Suprapubic skin (tissue), 4 donors: Measurements from ENCODE around the gene SLC37A1. TPM values are rescaled to one million over a fixed set of nuclear protein-coding genes. Genes with fewer than 3 reads are reported as not detected.

Experiments used
- DNase-seq, 2 donors: peaks; one replicate each; pipeline ENCODE4 v3.0.0-alpha.2; 2019; ENCODE audit warnings: low spot score in 2 of 2
- H3K27ac ChIP-seq: fragments of 200-600 bp; sonication (generic); one replicate; pipeline ENCODE4 v1.5.1; 2019
- H3K27me3 ChIP-seq: fragments of 200-600 bp; sonication (generic); one replicate; pipeline ENCODE4 v1.5.1; 2019
- H3K36me3 ChIP-seq: fragments of 200-600 bp; sonication (generic); one replicate; pipeline ENCODE4 v1.5.1; 2019
- H3K4me1 ChIP-seq: fragments of 200-600 bp; sonication (generic); one replicate; pipeline ENCODE4 v1.5.1; 2019
- H3K4me3 ChIP-seq: fragments of 200-600 bp; sonication (generic); one replicate; pipeline ENCODE4 v1.5.1; 2019; ENCODE audit warnings: mild to moderate bottlenecking
- H3K9me3 ChIP-seq: fragments of 200-600 bp; sonication (generic); one replicate; pipeline ENCODE4 v1.5.1; 2019
- CTCF ChIP-seq, 2 donors: fragments of 200-600 bp in 1 of 2; fragments of 450-650 bp in 1 of 2; sonication (generic) in 1 of 2; IDR thresholded peaks; one replicate each; pipeline ENCODE4 v1.5.1; 2016 to 2019; ENCODE audit warnings: antibody characterized with exemption in 2 of 2, mild to moderate bottlenecking in 1 of 2, moderate library complexity in 1 of 2
- EP300 ChIP-seq: sonication (generic); formaldehyde crosslinking; IDR thresholded peaks from one replicate; pipeline ENCODE4 v1.6.1; 2017; ENCODE audit warnings: antibody characterized with exemption
- POLR2A ChIP-seq, 2 donors: fragments of 450-650 bp; IDR thresholded peaks; one replicate each; pipeline ENCODE4 v1.6.1; 2017; ENCODE audit warnings: antibody characterized with exemption in 2 of 2, mild to moderate bottlenecking in 2 of 2, moderate library complexity in 2 of 2
- POLR2AphosphoS5 ChIP-seq, 3 donors: sonication (generic); formaldehyde crosslinking; IDR thresholded peaks; one replicate each; pipeline ENCODE4 v1.6.1; 2017; ENCODE audit warnings: antibody characterized with exemption in 3 of 3
- WGBS: methylation state at CpG from one replicate; pipeline ENCODE4 v1.1.5; 2018; 5-methylcytosine and 5-hydroxymethylcytosine counted together
- total RNA-seq, 4 donors: library from RNA; depleted of rRNA; stranded (reverse); fragments of >200 nt; gene quantifications; one replicate each; pipeline ENCODE4 v1.1.0, GENCODE V29; 2016

The SLC37A1 gene
- total RNA-seq, 4 donors from 2014 or later = 10.2 to 23.1 (median 19.6) TPM

GRCh38 chr21:42533963-42534355, 20.3 kb downstream of the SLC37A1 start:
- TF ChIP-seq EP300 = no peak
- no peak for TF ChIP-seq POLR2AphosphoS5 (IDR thresholded peaks at IDR 0.05)
- no peak for TF ChIP-seq CTCF (IDR thresholded peaks at IDR 0.05)
- no peak for TF ChIP-seq POLR2A (IDR thresholded peaks at IDR 0.05)
- Histone ChIP-seq H3K4me3 (no peak overlapping the region), H3K4me1 (peaks cover 10% of the 10 kb centered on the region), H3K9me3 (no peaks in the 10 kb centered on the region), H3K36me3 (peaks cover 2% of the 10 kb centered on the region), H3K27me3 (no peaks in the 10 kb centered on the region), H3K27ac (no peak overlapping the region)
- DNase-seq = peak; percentile 16 to 61
- 89% methylated on average over 4 of the region's 4 CpGs for WGBS

DNA sequence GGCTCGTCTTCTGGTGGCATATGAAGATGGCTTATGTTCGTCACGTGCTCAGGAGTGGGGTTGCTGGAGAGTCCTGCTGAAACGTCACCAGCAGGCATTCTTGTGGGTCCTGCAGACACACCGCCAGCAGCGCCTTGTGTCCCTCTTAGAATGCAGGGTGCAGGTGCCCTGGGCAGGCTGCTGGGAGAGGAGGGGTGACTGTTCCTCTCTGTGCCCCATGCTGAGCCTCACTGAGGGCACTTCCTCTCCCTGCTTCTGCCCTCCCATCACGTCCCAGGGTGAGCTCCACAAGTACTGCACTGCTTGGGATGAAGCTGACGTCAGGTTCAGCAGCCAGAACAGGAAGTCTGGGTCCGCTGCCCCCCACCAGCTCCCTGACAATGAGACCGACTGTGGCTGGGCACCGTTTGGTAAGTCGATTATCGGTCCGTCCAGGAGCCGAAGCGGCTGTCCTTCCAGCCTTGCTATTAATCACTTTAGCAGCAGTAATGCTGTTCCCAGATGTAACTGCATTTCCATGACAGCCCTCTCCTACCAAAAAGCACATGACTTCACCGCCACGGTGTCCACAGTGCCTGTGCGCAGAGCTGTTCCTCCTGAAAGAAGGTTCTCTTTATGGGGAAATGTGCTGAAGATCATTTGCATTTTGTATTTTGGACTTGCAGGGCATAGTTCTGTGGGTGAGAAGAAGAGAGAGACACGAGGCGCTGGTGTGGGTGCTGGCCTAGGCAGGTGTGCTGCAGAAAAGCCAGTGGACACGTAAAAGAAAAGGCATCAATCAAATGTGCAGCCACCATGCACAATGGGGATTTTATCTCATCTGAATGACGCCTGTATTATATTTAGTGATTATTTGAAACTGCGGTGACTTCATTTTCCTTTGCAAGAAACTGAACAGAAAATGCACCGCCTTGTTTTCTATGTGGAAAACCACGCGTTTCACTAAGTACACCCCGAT, 21.0 kb downstream of the SLC37A1 start:
- DNase-seq = peak; percentile 63 to 74
- no peaks in the 10 kb centered on the region for H3K27me3 ChIP-seq
- H3K9me3 ChIP-seq = no peaks in the 10 kb centered on the region
- TF ChIP-seq EP300 (no peak), POLR2AphosphoS5 (IDR thresholded peaks at IDR 0.05) (no peak), CTCF (IDR thresholded peaks at IDR 0.05) (no peak), POLR2A (IDR thresholded peaks at IDR 0.05) (no peak)
- no peak overlapping the region for H3K27ac ChIP-seq
- WGBS = 84% methylated on average over 21 of the region's 28 CpGs
- peaks cover 2% of the 10 kb centered on the region for H3K36me3 ChIP-seq
- H3K4me3 ChIP-seq = no peak overlapping the region
- H3K4me1 ChIP-seq = peaks cover 10% of the 10 kb centered on the region

GRCh38 chr21:42535602-42536171, 22.0 kb downstream of the SLC37A1 start:
- Histone ChIP-seq H3K36me3 (peaks cover 5% of the 10 kb centered on the region), H3K4me1 (peaks cover 10% of the 10 kb centered on the region), H3K27ac (no peak overlapping the region), H3K9me3 (no peaks in the 10 kb centered on the region), H3K27me3 (no peaks in the 10 kb centered on the region), H3K4me3 (no peak overlapping the region)
- DNase-seq = peak; percentile 61 to 67
- no peak for TF ChIP-seq CTCF (IDR thresholded peaks at IDR 0.05)
- no peak for TF ChIP-seq POLR2AphosphoS5 (IDR thresholded peaks at IDR 0.05)
- 80% methylated on average over 8 of the region's 17 CpGs for WGBS

GRCh38 chr21:42536601-42537000, 22.9 kb downstream of the SLC37A1 start:
- no peak overlapping the region for H3K4me3 ChIP-seq
- peaks cover 11% of the 10 kb centered on the region for H3K36me3 ChIP-seq
- H3K9me3 ChIP-seq = no peaks in the 10 kb centered on the region
- 64% methylated on average over 2 of the region's 8 CpGs for WGBS
- no peak overlapping the region for H3K27ac ChIP-seq
- peak in 1 of 2 donors; percentile 25 for DNase-seq
- H3K4me1 ChIP-seq = peaks cover 10% of the 10 kb centered on the region
- TF ChIP-seq POLR2AphosphoS5 (IDR thresholded peaks at IDR 0.05) = no peak
- no peak for TF ChIP-seq EP300
- no peaks in the 10 kb centered on the region for H3K27me3 ChIP-seq

DNA sequence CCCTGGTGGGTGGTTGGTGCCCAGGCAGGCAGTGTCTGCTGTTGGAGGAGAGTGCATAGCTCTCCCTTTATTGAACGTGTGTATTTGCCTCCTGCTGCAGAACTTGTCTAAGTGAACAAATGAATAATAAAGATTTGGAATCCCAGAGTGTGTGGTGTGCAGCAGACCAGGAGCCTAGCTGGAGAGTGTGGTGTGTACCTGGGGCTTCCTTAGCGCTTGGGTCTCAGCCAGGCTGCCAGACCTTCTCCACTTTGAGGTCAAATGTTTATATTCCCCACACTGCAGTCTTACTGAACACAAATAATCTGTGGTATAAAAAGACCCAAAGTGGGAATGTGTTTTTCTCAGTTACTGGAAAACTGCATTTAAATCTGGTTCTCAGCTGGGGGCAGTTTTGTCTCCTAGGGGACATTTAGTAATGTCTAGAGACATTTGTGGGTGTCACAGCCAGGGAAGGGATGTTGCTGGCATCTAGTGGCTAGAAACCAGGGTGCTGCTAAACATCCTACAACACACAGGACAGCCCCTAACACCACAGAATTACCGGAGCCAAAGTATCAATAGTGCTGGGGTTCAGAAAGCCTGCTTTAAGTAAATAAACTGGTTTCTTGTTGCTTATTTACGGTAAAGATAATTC, 23.6 kb downstream of the SLC37A1 start:
- peaks cover 12% of the 10 kb centered on the region for H3K36me3 ChIP-seq
- H3K27ac ChIP-seq = no peak overlapping the region
- H3K4me1 ChIP-seq = peaks cover 10% of the 10 kb centered on the region
- peak in 1 of 2 donors; percentile 9 for DNase-seq
- no peaks in the 10 kb centered on the region for H3K27me3 ChIP-seq
- no peak overlapping the region for H3K4me3 ChIP-seq
- WGBS = 88% methylated on average over 4 of the region's 4 CpGs
- TF ChIP-seq CTCF (IDR thresholded peaks at IDR 0.05) (no peak), POLR2A (IDR thresholded peaks at IDR 0.05) (no peak), POLR2AphosphoS5 (IDR thresholded peaks at IDR 0.05) (no peak), EP300 (no peak)
- H3K9me3 ChIP-seq = no peaks in the 10 kb centered on the region
